ENCODE measurements around the gene CDCA3.

CDCA3 gene

DNA sequence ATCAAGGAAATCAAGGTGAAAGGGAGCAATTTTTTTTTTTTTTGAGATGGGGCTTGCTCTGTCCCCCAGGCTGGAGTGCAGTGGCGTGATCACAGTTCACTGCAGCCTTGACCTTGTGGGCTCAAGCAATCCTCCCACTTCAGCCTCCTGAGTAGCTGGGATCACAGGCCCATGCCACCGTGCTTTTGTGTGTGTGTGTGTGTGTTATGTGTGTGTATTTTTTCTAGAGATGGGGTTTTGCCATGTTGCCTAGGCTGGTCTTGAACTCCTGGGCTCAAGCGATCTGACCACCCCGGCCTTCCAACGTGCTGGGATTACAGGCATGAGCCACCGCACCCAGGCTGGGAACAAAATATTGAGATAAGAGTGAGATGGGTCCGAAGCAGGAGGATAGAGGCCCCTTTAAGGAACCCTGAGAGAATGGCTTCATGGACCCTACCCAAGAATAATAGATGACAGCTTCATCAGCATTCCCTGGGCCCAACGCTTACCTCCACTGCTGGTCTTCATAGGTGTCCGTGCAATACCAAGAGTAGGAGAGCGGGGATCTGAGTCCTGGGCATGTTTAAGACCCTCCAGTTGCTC is 1.0 kb downstream of the CDCA3 start:
- ChIA-PET POLR2A (interaction anchor here (4.0 to 8.8 kb wide), 2 partner anchors 9 to 19 kb away, joined by 43 to 164 read pairs; partner anchors contain the start of genes GNB3, SPSB2 and TPI1), CTCF (interaction anchor here (2.1 to 18.1 kb wide), 3 partner anchors 19 to 96 kb away, joined by 15 to 316 read pairs (median 18); partner anchors contain the start of genes MLF2, P3H3 and TPI1)
- no peak for DNase-seq (ENCODE audit: low read depth, low spot score)
- H3K4me3 ChIP-seq (ENCODE audit: low read depth, low read length), result peak overlapping the region; percentile 98
- TF ChIP-seq, protein P1, sequence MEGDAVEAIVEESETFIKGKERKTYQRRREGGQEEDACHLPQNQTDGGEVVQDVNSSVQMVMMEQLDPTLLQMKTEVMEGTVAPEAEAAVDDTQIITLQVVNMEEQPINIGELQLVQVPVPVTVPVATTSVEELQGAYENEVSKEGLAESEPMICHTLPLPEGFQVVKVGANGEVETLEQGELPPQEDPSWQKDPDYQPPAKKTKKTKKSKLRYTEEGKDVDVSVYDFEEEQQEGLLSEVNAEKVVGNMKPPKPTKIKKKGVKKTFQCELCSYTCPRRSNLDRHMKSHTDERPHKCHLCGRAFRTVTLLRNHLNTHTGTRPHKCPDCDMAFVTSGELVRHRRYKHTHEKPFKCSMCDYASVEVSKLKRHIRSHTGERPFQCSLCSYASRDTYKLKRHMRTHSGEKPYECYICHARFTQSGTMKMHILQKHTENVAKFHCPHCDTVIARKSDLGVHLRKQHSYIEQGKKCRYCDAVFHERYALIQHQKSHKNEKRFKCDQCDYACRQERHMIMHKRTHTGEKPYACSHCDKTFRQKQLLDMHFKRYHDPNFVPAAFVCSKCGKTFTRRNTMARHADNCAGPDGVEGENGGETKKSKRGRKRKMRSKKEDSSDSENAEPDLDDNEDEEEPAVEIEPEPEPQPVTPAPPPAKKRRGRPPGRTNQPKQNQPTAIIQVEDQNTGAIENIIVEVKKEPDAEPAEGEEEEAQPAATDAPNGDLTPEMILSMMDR (IDR thresholded peaks at IDR 0.05; ENCODE audit: insufficient read depth, low read length, missing control alignments), result no peak

DNA sequence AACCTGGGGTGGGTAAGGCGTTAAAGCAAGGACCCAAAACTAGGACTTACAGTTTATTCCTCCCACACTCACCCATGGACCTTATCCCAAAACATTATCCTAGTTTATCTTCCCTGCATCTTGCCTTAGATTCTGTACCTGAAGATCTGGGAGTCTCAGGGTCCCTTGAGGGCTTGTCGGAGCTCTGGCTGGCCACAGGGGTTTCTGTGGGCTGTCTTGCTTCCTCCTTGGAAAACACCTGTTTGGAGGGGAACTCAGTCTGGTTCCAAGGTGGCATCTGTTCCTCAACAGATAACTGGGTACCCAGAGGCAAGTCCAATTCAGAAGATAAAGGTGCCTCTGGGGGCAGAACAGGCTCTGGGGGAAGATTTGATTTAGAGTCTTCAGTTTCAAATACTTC is 1.7 kb downstream of the CDCA3 start:
- no peak overlapping the region for H3K4me3 ChIP-seq (ENCODE audit: low read depth, low read length)
- TF ChIP-seq, protein P1 (IDR thresholded peaks at IDR 0.05; ENCODE audit: insufficient read depth, low read length, missing control alignments), result no peak
- no peak for DNase-seq (ENCODE audit: low read depth, low spot score)
- POLR2A ChIA-PET, result interaction anchor here (4.0 to 8.8 kb wide), 2 partner anchors 8 to 20 kb away, joined by 43 to 164 read pairs; partner anchors contain the start of genes GNB3, SPSB2 and TPI1
- CTCF ChIA-PET, result interaction anchor here (2.8 to 18.1 kb wide), 2 partner anchors 19 to 20 kb away, joined by 15 to 316 read pairs; partner anchors contain the start of genes P3H3 and TPI1

DNA sequence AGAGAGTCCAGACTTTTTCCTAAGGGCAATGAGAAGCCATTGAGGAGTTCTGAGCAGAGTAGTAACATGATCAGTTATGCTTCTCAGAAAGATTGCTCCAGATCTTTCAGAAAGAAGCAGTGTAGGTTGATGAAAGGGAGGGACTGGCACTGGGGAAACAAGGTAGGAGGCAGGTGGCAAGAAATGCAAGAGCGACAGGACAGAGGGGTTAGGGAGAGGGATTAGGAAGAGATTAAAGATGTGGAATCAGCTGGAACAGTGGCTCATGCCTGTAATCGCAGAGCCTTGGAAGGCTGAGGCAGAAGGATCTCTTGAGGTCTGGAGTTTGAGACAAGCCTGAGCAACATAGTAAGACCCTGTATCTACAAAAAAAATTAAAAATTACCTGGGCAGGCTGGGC is 3.4 kb downstream of the CDCA3 start:
- POLR2A ChIA-PET, result interaction anchor here (8.8 kb wide), 1 partner anchor 22 kb away, joined by 164 read pairs; the partner anchor contains the start of genes SPSB2 and TPI1
- H3K4me3 ChIP-seq (ENCODE audit: low read depth, low read length), result no peak overlapping the region
- no peak for DNase-seq (ENCODE audit: low read depth, low spot score)
- TF ChIP-seq, protein P1 (IDR thresholded peaks at IDR 0.05; ENCODE audit: insufficient read depth, low read length, missing control alignments), result no peak
- CTCF ChIA-PET, result interaction anchor here (1.3 to 18.1 kb wide), 4 partner anchors 8 to 25 kb away, joined by 5 to 316 read pairs (median 10); partner anchors contain the start of genes P3H3, SPSB2 and TPI1

DNA sequence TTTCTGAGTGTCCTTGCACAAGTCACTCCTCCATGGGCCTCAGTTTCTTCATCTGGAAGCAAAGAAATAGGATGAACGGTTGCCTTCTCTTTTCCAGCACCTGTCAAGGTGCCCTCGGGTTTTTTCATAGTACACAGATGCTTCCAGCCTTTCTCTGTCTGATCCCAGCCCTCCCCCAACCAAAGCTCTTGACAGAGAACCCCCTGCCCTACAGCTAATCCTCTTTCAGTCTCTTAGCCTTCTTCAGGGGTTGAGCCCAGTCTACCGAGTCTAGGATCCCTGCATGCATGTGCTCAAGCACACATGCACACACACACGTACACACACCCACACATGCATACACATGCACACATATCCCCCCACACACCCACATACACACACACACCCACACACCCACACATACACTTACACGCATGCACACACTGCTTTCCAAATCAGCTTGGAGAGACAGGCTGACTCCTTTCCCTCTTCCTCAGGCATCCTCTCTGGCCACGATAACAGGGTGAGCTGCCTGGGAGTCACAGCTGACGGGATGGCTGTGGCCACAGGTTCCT is 4.7 kb downstream of the CDCA3 start:
- POLR2A ChIA-PET, result no interaction called here
- TF ChIP-seq, protein P1 (IDR thresholded peaks at IDR 0.05; ENCODE audit: insufficient read depth, low read length, missing control alignments), result no peak
- no peak overlapping the region for H3K4me3 ChIP-seq (ENCODE audit: low read depth, low read length)
- CTCF ChIA-PET, result interaction anchor here (1.2 to 18.1 kb wide), 3 partner anchors 9 to 23 kb away, joined by 3 to 316 read pairs (median 3); partner anchors contain the start of gene P3H3
- DNase-seq (ENCODE audit: low read depth, low spot score), result no peak

DNA sequence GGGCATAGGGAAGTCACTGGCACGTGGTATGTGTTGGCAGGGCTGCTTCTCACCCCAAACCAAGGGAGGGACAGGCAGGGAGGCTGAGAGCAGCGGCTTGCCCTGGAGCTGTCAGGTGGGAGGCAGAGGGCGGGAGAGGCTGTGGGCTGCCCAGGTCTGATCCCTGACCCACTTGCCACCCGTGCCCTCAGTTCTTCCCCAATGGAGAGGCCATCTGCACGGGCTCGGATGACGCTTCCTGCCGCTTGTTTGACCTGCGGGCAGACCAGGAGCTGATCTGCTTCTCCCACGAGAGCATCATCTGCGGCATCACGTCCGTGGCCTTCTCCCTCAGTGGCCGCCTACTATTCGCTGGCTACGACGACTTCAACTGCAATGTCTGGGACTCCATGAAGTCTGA is 5.7 kb downstream of the CDCA3 start:
- TF ChIP-seq, protein P1 (IDR thresholded peaks at IDR 0.05; ENCODE audit: insufficient read depth, low read length, missing control alignments), result no peak
- CTCF ChIA-PET, result interaction anchor here (18.1 kb wide), 1 partner anchor 15 kb away, joined by 316 read pairs; the partner anchor contains the start of gene P3H3

More for the DNA sequence above, 5.7 kb downstream of the CDCA3 start:
- H3K4me3 ChIP-seq (ENCODE audit: low read depth, low read length), result no peak overlapping the region
- DNase-seq (ENCODE audit: low read depth, low spot score), result no peak
- POLR2A ChIA-PET, result interaction anchor here (2.1 kb wide), 1 partner anchor 16 kb away, joined by 14 read pairs; the partner anchor contains the start of gene P3H3

All from AG04449 (cell line).